HG02763 (cell line): ENCODE measurements around the gene RNU2-63P.
A peak's percentile ranks its signal among the peaks of the same experiment; 100 is the strongest.
"Not testable (repeated sequence)": the region's sequence is repeated elsewhere in the genome, so short reads cannot be mapped to it uniquely, and the experiment has no call there.

Experiments
- ATAC-seq: cut with Tn5 transposase; IDR thresholded peaks from one replicate; pipeline ENCODE4 v1.9.1; 2021; ENCODE audit warnings: mild to moderate bottlenecking, moderate library complexity; ENCODE audit not compliant: unreplicated experiment

RNU2-63P gene

DNA sequence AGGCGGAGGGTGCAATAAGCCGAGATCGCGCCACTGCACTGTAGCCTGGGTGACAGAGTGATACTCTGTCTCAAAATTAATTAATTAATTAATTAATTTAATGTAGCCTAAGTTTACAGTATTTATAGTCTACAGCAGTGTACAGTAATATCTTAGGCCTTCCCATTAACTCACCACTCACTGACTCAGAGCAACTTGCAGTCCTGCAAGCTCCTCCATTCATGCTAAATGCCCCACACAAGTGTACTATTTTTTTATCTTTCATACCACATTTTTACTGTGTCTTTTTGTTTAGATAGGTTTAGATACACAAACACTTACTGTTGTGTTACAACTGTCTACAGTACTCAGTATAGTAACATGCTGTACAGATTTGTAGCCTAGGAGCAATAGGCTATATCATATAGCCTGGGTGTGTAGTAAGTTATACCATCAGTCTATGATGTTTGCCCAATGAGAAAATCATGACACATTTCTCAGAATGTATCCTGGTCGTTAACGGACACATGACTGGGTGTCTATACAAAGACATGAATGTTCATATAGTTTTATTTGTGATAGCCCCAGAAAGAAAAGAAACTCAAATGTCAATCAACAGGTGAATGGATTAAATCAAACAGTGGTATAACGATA, 15.8 kb upstream of the RNU2-63P start:
- ATAC-seq: no peak

DNA sequence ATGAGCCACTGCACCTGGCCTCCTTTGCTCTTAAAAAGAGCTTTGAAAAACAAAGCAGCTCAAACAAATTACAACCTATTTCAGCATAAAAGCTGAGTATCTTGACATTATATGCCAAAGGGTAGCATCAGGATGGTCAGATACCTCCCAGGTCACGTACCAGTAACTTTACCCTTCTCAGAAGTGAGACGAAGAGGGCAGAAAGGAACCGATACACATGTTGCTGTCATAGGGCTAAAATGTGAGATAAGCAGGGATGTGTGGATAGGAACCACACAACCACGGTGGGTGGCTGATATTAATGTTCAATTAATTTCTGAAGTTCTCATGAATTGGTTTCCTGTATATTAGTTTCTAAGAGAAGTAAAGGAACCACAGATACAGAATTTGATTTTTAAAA, 12.6 kb upstream of the RNU2-63P start:
- ATAC-seq: no peak

DNA sequence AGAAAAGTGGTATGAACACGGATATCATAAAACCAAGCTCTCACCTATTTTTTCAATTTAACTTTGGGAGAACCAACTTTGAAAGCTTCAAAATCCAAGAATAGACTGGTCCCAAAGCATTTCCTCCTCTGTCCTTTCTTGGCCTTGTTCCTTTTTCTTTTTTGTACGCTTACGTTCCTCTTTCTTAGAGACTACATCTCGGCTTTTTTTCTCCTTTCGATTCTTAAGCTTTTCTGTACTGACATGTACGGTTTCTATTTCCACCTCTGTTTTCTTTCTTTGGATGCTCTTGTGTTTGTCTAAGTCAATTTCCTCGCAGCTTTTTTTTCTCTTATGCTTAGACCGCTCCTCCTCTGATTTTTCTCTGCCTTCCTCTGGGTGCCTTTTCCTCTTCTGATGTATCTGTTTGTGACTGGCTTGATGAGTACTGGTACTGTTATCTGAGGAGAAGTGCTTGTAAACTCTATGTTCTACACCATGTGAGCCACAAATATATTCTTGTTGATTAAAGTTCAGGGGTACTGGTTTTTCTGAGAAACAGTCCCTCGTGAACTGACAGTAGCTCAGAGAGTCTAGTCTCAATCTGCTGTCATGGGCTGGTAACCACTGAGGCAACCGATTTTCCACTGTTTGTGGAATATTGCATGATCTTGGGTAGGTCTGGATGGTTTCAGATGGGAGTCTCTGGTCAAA, 11.5 kb upstream of the RNU2-63P start:
- no peak for ATAC-seq

DNA sequence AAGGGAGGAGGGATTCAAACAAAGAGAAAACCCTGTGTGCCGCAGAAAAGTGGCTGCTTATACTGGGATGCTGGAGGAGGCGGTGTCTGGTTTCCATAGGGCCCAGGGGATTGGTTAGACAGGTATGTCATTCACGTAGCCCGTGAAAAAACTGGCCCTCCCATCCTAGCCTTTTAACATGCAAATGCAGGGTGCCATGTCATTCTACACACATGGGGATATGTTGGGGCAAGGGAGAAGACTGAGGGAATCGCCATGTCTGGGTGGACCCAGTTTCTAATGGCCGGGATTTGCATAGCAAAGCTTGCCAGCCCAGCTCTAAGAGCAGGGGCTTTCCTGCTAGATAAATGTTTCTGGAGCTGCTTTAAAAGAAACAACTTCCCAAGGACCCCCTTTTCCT, 8.2 kb upstream of the RNU2-63P start:
- ATAC-seq: no peak

DNA sequence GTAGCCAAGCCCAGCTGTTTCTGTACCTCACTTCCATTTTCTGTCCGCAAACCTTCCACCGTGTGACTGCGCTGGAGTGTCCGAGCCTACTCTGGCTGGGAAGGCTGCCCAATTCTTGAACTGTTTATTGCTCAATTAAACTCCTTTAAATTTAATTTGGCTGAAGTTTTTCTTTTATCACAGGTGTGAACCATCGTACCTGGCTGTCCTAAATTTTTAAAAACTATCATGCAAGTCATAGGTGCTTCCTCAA, 6.2 kb upstream of the RNU2-63P start:
- no peak for ATAC-seq

DNA sequence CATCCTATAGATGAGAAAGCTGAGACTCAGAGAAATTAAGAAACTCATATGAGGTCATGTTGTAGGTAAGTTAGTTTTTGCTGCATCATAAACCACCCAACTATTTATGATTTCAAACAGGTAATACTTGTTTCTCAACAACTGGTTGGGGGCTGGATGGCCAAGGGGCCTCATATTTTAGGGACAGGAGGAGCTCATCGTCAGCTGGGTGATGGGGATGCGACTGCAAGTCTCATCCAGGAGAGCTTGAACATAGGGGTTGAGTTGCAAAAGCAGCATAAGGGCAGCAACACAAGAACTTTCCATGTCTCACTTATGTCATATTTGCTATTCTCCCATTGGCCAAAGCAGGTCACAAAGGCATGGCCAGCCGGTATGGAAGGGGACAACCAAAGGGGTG, 3.6 kb upstream of the RNU2-63P start:
- no peak for ATAC-seq

DNA sequence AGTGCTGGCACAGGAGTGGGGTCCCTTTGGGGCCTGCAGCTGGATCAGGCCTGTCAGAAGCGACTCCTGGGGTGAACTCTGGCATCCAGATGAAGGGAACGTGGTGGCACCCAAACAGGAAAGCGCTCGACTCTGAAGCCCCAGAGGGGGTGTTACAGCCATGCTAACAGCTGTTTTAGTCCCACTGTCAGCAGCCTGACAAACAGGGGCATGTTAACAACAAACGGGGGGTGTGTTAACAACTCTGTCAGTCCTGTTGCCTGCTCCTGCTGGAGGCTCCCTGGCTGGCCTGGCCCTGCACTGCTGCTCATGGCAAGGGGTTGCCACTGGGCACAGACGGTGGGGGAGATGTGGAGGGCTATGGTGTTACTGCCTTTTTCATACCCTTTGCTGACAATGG, 2.6 kb upstream of the RNU2-63P start:
- no peak for ATAC-seq

DNA sequence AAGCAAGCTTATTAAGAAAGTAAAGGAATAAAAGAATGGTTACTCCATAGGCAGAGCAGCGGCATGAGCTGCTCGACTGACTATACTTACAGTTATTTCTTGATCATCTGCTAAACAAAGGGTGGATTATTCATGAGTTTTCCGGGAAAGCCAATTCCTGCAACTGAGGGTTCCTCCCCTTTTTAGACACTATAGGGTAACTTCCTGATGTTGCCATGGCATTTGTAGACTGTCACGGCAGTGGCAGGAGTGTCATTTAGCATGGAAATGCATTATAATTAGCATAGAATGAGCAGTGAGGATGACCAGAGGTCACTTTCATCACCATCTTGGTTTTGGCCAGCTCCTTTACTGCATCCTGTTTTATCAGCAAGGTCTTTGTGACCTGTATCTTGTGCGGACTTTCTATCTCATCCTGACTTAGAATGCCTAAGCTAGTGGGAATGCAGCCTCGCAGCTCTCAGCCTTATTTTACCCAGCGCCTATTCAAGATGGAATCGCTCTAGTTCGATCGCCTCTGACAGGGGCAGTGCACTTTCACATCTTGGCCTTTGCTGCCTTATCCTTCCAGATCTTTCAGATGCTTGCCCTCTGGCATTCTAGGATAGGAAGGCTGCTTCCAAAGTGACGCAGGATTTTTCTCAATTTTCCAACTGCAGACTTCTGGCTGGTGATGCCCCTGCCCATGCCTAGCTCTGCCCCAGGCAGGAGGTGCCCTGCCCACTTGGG, 1.9 kb upstream of the RNU2-63P start:
- not testable (repeated sequence) for ATAC-seq

DNA sequence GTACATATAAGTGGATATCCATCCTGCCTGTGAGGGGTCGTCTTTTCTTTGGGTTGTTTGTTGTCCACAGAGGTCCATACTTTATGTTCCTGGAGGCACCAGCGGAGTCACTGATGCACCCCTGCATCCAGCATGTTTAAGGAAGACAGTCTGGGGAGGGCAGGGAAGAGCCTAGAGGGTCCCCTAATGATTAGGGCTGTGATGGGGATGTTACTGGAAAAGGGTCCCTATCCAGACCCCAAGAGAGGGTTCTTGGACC, 1.4 kb upstream of the RNU2-63P start:
- ATAC-seq: not testable (repeated sequence)

DNA sequence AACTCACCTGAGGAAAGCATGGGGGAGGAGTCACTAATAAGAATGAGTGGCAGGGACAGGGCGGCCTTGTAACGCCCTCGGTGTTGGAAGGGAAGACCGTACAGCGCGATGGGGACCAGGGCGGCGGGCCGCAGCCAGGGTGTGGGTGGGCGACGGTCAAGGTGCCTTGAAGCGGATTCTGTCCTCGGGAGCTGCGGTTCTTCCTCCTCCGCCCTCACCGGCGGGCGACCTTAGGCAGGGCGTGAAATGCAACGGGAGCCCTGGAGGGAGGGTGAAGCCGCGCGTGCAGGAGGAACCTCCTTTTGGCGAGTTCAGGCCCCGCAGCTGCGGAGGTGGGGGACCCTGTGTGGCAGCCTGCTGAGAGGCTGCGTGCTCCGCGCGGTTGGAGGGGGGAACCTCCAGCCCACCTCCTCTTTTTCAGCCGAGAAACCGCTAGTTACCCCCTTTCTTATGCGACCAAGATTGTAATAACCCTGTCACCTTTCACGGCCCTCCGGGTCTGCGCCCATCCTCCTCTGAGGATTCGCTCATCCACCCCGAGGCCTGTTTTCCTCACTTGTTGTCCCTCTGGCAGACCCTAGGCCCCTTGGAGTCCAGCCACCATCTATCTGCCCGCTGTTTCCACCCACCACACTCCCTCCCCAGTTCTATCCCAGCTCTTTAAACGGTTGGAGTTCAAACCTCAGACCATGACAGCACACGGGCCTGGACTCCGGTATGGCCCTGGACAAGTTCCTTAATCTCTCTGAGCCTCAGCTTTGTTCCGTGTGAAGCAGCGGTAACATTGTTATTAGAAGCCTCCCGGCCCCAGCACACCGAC, 823 bp upstream of the RNU2-63P start:
- peak; percentile 62 for ATAC-seq

DNA sequence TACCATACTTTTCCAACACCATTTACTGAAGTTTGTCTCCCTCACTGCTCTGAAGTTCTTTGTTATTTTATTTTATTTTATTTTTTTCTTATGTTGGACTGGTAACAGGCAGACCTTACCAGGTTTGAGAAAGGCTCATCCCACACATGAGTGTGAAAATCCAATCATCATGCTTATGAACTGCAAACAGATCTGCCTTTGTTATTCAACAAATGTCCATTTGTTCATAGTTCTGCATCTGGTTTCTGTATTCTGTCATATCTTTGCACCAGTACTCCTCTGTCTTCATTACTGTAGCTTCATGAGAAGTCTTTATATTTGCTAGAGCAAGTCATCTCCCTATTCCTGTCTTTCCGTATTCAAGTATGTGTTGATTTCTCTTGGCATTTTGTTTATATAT, 5.3 kb downstream of the RNU2-63P start:
- ATAC-seq: no peak

DNA sequence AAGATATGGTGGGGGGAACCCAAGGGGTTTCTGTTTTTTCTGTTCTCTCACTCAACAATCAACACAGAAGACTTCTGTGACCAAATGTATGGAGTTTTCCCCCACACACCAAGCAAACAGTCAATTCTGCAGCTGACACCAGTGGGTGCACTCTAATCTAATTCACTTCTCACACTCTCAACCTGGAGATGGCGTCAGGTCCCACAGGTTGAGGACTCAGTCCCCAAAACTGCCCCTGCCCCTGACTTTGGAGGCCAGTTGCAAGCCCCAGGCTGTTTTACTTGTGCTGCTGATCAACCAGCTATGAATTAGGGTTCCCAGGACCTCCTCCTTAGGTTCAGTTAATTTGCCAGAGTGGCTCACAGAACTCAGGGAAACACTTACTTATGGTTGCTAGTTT, 6.2 kb downstream of the RNU2-63P start:
- no peak for ATAC-seq

DNA sequence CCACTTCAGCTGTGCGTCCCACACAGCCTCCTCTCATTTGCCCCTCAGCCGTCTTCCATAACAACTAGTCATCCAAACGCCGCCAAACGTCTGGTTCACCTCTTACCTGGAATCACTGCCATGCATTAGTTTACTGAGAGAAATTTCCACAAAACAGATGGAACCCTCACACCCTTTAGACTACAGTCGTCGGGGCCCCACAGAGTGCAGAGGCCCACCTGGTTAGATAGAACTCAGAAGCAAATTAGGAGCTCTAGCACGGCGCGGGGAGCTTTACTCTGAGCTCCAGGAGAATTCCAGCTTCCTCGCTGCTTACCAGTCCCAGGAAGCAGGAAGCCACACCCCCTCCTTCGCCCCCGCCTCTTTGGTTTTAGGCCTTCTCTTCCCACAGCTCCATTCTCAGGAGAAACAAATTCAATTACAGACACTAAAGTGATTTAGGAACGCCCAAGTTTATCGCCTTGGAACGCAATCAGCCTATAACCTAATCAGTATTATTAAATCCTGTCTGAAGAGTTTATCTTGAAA, 9.4 kb downstream of the RNU2-63P start:
- ATAC-seq: no peak

DNA sequence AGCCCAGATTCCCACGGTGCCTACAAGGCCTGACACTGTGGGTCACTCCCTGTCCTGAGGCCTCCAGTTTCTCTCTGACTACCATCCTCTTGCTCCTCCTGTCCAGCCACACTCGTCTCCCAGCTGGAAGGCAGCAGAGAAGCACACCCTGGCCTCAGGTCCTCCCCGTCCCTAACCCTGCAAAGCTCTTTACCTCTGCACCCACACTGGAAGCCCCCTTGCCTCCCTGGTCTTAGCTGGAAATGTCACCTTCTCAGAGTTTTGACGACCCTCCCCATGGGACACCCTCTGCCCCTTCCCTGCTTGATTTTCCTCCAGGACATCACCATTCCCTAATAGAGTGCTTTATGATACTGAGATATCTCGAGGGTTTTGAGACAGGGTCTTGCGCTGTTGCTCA, 10.6 kb downstream of the RNU2-63P start:
- ATAC-seq: no peak

DNA sequence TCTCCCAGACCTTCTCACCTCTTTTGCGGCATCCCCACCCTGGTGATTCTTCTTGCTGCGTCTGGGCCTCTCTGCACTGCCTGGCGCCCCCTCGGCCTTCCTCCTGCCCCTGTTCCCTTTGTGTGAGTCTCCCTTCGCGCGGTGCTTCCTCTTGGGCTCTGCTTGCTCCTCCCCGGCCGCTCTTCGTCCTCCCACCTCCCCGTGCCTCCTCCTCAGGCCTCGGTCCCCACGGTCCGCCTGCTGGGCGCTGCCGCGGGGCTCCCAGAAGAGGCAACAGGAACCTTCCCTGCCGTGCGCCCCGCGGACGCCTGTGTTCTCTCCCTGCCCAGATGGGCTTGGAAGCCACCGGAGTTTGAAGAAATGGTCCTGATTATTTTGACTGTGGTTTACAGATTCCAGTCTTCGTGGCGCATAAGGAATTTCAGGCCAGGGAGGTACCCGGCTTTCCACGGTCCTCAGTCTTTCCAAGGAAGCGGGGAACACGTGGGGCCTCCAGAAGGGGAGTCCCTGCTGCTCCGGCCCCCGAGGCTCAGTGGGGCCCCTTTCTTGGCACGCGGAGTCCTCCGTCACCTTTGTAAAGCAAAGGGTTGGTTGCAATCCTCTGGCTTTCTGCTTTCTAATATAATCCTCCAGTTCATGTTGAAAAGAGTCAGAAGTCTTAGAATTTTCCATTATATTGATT, 13.1 kb downstream of the RNU2-63P start:
- no peak for ATAC-seq

DNA sequence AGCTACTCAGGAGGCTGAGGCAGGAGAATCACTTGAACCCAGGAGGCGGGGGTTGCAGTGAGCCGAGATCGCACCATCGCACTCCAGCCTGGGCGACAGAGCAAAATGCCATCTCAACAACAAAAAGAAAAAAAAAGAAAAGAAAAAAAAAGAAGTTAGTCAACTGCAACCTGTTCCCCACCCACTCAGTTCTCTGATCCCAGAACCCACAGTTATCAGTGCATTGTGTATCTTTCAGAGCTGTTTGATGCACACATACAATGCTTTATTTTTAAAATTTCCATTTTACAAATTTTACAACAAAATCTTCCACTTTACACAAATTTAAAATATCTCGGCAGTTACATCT, 14.0 kb downstream of the RNU2-63P start:
- ATAC-seq: no peak

DNA sequence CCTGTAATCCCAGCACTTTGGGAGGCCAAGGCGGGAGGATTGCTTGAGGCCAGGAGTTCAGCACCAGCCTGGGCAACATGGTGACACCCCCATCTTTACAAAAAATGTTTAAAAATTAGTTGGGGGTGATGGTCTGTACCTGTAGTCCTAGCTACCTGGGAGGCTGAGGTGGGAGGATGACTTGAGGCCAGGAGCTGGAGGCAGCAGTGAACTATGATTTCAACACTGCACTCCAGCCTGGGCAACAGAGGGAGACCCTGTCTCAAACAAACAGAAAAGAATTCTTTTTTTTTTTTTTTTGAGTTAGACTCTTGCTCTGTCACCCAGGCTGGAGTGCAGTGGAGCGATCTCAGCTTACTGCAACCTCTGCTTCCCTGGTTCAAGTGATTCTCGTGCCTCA, 15.9 kb downstream of the RNU2-63P start:
- ATAC-seq: not testable (repeated sequence)

DNA sequence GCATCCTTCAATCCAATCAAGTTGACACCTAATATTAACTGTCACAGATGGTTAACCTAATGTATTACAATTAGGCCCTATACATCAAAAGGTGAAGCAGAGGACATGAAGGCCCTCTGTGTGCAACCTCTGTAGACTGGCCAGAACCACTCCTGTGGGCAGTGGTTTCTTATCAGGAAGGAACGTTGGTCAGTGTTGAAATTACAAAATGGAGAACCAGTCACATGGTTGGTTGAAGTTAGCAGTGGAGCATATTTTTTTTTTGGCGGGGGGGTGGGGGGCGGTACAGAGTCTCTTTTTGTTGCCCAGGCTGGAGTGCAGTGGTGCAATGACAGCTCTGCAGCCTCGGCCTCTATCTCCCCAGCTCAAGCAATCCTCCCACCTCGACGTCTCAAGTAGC, 19.8 kb downstream of the RNU2-63P start:
- no peak for ATAC-seq

DNA sequence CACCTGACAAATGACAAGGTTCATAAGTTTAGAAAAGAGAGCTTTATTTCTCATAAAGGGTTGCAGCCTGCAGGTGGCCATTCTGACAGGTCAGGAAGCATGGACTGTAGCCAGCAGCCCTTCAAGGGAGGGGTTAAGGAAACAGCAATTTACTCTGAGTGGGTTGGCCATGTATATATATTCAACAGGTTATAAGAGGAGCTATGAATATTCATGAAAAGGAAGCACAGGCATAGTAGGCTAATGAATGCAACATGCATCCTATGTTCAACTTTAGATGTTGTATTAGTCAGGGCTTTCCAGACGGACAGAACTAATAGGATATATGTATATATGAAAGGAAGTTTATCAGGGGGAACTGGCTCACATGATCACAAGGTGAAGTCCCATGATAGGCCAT, 20.6 kb downstream of the RNU2-63P start:
- ATAC-seq: no peak

DNA sequence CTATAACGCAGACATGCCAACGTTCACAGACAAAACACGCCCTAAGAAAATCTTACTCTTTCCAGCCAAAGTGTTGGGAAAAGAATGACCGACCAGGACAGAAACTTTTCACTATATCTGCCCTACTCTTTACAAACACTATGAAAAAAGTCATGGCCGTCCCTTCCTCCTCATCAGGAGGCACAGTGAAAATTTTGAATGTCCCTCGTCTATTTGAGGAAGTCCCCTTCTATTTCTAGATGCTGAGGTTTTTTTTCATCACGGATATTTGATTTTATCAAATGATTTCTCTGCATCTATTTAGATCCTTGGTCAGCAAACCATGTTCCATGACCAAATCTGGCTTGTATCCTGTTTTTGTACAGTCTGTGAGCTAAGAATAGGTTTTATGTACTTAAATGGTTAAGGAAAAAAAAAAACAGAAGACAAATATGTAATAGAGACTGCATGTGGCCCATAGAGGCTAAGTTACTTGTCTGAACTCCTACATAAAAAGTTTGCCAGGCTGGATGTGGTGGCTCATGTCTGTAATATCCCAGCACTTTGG, 22.0 kb downstream of the RNU2-63P start:
- ATAC-seq: not testable (repeated sequence)

DNA sequence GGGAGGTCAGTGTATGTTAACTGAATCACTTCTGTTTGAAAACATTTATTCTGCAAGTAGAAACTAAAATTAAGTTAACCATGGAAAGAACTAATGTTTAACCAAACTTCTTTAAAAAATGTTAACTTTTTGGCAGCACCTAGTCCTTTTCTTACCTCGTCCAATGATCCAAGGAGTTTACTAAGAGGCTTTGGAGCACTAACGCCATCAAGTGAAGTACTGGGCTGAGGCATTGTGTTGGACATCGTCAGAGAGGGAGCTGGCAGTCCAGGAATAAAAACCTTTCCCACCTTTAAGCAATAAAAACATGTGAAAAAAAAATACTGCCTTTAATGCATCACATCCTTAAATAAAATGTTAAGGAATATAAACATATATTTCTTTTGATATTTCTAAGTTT, 23.8 kb downstream of the RNU2-63P start:
- not testable (repeated sequence) for ATAC-seq
